Measurements from ENCODE around the gene COPS7B.
A peak's percentile ranks its signal among the peaks of the same experiment; 100 is the strongest.

DNA sequence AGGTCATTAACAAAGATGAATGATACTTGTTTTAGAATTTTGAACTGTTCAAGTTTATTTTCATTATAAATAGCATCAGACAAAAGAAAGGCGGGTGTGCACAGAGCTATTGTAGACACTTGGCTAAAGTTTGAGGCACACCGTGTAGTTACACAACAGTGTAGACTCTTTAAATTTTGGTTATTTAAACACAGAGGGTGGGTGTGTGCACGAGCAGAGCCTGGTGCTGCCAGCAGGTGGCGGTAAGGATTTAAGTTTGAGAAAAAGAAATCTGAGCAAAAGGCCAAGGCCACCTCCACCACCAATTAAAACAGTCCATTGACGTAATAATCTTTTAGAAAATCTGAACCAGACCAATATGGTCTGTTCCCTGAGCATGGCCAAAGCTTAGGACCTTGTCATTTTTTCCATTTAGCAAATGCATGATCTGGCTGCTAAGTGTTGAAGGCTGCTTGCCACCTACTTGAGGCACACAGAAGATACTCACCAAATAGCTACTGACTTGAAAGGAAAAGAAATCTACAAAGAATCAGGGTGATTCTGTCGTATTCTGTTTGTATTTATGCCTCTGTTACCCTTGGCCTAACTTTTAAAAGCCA, 14.3 kb downstream of the COPS7B start:
- TF ChIP-seq TCF12 (IDR thresholded peaks at IDR 0.05; ENCODE audit: low read depth, low read length) (no peak), TAF1 (IDR thresholded peaks at IDR 0.05; ENCODE audit: low read depth, low read length) (no peak), NRF1 (IDR thresholded peaks at IDR 0.05; ENCODE audit: low read depth, low read length) (no peak), POLR2A (IDR thresholded peaks at IDR 0.05; ENCODE audit: control extremely low read depth in 1 of 2, low read depth in 2 of 2, low read length in 2 of 2) (no peak), POLR2AphosphoS5 (IDR thresholded peaks at IDR 0.05; ENCODE audit: low read depth, low read length) (no peak)
- TF ChIP-seq, protein P1, sequence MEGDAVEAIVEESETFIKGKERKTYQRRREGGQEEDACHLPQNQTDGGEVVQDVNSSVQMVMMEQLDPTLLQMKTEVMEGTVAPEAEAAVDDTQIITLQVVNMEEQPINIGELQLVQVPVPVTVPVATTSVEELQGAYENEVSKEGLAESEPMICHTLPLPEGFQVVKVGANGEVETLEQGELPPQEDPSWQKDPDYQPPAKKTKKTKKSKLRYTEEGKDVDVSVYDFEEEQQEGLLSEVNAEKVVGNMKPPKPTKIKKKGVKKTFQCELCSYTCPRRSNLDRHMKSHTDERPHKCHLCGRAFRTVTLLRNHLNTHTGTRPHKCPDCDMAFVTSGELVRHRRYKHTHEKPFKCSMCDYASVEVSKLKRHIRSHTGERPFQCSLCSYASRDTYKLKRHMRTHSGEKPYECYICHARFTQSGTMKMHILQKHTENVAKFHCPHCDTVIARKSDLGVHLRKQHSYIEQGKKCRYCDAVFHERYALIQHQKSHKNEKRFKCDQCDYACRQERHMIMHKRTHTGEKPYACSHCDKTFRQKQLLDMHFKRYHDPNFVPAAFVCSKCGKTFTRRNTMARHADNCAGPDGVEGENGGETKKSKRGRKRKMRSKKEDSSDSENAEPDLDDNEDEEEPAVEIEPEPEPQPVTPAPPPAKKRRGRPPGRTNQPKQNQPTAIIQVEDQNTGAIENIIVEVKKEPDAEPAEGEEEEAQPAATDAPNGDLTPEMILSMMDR (IDR thresholded peaks at IDR 0.05; ENCODE audit: control extremely low read depth in 1 of 3, insufficient read depth in 1 of 3, low read depth in 1 of 3, low read length in 3 of 3), result peak; percentile 65 to 78 (median 67)

Measured in H1 (cell line).